ENCODE results near the gene ABLIM1. TPM values are rescaled to one million over a fixed set of nuclear protein-coding genes. Genes with fewer than 3 reads are reported as not detected.

The ABLIM1 gene
- total RNA-seq, 1 donor from 2014 or later, result 144 TPM

DNA sequence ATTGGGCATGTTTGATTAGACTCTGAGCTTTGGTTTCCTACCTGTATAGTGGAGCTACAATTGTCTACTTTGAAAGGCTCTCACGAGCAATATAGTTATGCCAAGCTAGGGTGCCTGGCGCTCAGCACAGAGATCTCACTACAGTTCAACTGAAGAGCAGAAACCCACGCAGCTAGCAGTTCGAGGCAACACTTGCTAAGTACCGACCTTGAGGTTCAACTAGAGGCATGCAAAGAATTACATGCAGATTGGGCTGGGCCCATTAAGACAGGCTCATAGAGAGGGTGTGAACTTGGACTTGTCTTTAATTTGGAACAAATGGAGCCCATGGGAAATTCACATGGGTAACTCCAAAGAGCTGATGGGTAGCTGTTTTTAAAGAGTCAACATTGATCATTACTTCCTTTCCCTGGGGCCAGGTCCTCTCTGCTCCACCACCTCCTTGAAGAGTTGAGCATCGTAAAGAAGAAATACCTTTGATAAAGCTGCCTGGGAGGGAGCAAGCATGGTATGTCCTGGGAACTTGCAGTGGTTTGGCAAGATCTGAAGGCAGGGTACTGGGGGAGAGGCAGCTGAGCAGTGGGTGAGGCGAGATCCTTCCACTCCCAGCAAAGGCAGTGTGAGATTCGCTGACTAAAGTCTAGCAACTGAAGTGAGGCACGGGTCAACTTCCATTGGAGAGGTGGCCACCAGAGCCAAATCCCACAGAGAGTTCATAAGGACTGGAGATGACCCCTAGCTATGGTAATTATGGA, 228.3 kb downstream of the ABLIM1 start:
- ATAC-seq (peak; percentile 6), DNase-seq (no peak)
- Histone ChIP-seq H3K27me3 (no peaks in the 10 kb centered on the region), H3K4me3 (no peak overlapping the region), H3K36me3 (peaks cover 4% of the 10 kb centered on the region), H3K4me1 (no peaks in the 10 kb centered on the region), H3K9me3 (no peaks in the 10 kb centered on the region), H3K27ac (no peak overlapping the region)
- TF ChIP-seq, protein P1, sequence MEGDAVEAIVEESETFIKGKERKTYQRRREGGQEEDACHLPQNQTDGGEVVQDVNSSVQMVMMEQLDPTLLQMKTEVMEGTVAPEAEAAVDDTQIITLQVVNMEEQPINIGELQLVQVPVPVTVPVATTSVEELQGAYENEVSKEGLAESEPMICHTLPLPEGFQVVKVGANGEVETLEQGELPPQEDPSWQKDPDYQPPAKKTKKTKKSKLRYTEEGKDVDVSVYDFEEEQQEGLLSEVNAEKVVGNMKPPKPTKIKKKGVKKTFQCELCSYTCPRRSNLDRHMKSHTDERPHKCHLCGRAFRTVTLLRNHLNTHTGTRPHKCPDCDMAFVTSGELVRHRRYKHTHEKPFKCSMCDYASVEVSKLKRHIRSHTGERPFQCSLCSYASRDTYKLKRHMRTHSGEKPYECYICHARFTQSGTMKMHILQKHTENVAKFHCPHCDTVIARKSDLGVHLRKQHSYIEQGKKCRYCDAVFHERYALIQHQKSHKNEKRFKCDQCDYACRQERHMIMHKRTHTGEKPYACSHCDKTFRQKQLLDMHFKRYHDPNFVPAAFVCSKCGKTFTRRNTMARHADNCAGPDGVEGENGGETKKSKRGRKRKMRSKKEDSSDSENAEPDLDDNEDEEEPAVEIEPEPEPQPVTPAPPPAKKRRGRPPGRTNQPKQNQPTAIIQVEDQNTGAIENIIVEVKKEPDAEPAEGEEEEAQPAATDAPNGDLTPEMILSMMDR (IDR thresholded peaks at IDR 0.05), result no peak
- intact Hi-C loops (cut with DNase I), result no loop called here

DNA sequence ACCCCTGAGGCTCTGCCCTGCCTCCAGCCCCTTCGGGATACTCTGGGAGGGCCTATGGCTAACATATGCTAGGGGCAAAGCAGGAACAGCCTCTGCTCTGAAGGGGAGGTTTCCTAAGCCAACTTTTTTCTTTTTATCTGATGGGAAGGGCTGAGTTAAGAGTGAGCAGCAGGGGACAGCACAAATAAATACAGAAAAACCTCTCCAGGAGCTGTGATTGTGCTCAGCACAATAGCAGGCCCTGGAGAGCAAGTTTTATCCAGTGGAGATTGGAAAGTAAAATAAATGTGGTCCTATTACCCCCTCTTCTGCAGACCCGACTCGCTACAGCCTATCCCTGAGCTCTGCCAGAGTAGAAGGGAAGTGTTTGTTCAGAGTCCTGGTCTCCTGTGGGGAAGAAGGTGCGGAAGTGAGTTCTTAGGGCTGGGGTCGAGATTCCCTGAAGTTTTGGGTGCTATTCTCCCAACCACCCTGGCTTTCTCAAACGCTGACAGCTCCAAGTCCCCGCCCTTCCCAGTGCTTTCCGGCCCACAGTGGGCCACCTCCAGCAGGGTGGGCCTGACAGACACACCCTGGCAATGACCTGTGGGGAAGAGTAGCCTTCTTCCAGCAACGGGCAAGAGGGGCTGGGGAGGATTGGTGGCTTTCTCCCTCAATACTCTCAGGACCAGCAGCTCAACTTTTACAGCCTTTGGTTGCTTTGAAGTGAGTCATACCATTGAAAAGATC, 230.8 kb downstream of the ABLIM1 start:
- intact Hi-C loops (cut with DNase I), result no loop called here
- ATAC-seq (peak; percentile 15), DNase-seq (no peak)
- Histone ChIP-seq H3K27me3 (no peaks in the 10 kb centered on the region), H3K9me3 (no peaks in the 10 kb centered on the region), H3K27ac (no peak overlapping the region), H3K36me3 (no peaks in the 10 kb centered on the region), H3K4me3 (no peak overlapping the region), H3K4me1 (no peaks in the 10 kb centered on the region)
- TF ChIP-seq, protein P1 (IDR thresholded peaks at IDR 0.05), result no peak

DNA sequence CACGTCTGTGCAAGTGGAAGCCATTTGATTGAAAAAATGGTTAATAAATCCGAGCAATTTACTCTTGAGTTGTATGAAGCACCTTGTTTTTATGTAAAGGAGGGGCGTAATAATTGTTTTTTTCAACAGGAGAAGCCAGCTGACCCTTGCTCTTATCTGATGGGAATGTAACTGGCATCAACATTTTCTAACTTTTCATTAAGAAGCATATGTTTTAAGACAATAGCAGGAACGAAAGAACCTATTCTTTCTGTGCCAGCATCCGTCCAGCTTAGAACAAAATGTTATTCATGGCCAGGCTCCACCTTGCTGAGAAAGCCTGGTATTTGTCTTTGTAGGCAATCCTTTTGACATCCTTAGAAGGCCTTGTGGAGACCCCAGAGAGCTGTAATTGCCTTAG, 231.6 kb downstream of the ABLIM1 start:
- no peaks in the 10 kb centered on the region for H3K4me1 ChIP-seq
- H3K27ac ChIP-seq, result peak overlapping the region; percentile 4

DNA sequence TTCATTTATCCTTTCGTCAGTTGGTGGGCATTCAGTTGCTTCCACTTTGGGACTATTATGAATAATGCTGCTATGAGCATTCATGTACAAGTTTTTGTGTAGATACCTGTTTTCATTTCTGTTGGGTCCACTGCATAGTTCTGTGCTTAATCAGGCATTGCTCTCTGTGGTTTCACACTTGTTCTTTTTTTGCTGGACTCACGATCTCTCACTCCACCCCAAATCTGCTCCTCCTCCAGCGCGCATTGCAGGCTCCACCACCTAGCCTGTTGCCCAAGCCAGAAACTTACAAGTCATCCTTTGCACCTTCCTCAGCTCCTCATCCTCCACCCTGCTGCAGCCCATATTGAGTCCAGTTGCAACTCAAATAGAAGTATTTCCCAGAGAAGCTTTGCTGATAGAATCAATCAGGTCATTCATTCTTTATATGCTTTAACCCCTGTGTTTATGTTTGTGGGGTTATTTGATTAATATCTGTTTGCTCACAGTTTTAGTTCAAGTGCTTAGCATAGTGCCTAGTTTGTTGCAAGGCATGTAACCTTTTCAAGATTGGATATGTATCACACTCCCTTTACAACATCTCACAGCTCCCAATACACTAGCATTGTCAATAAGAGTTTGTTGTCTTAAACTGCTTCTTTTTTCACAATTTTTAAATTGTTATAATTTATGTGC, 237.1 kb downstream of the ABLIM1 start:
- no peak overlapping the region for H3K4me3 ChIP-seq
- ATAC-seq, result no peak
- intact Hi-C loops (cut with DNase I), result no loop called here

More for the DNA sequence above, 231.6 kb downstream of the ABLIM1 start:
- intact Hi-C loops (cut with DNase I), result no loop called here
- no peaks in the 10 kb centered on the region for H3K9me3 ChIP-seq
- H3K27me3 ChIP-seq, result no peaks in the 10 kb centered on the region
- no peak for DNase-seq
- ATAC-seq, result no peak
- TF ChIP-seq, protein P1 (IDR thresholded peaks at IDR 0.05), result no peak
- no peak overlapping the region for H3K4me3 ChIP-seq
- H3K36me3 ChIP-seq, result no peaks in the 10 kb centered on the region

DNA sequence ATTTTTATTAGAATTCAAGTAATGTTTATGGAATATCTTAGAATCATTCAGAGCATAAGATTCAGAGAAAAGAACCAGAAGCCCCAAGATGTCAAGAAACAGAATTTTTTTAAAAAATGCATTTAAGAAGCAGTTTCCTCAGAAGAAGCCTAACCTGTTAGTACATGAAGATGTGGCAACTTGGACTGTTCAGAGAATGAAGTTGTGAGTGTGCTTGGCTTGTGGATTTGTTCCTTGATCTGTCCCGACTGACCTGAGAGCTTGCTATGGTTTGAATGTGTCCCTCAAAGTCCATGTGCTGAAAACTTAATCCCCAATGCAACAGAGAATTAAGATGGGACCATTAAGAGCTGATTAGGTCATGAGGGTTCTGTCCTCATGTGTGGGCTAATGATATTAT, 240.0 kb downstream of the ABLIM1 start:
- intact Hi-C loops (cut with DNase I), result no loop called here
- Histone ChIP-seq H3K27ac (no peak overlapping the region), H3K9me3 (no peaks in the 10 kb centered on the region), H3K4me1 (peaks cover 4% of the 10 kb centered on the region), H3K27me3 (no peaks in the 10 kb centered on the region), H3K36me3 (no peaks in the 10 kb centered on the region), H3K4me3 (no peak overlapping the region)
- DNase-seq, result no peak
- TF ChIP-seq, protein P1 (IDR thresholded peaks at IDR 0.05), result no peak
- ATAC-seq, result no peak

More for the DNA sequence above, 237.1 kb downstream of the ABLIM1 start:
- H3K9me3 ChIP-seq, result no peaks in the 10 kb centered on the region
- TF ChIP-seq, protein P1 (IDR thresholded peaks at IDR 0.05), result no peak
- no peaks in the 10 kb centered on the region for H3K36me3 ChIP-seq
- no peaks in the 10 kb centered on the region for H3K27me3 ChIP-seq
- no peak for DNase-seq
- H3K27ac ChIP-seq, result no peak overlapping the region
- H3K4me1 ChIP-seq, result no peaks in the 10 kb centered on the region
